HCT116 (cell line): ENCODE results near the gene WHRN. TPM values are rescaled to one million over a fixed set of nuclear protein-coding genes. Genes with fewer than 3 reads are reported as not detected.

Source experiments
- ATAC-seq: fragments of 200-7000 bp; cut with Tn5 transposase; 2 replicates; pipeline ENCODE4 v1.9.1; 2020; ENCODE audit warnings: mild to moderate bottlenecking, moderate library complexity
- BruUV-seq: library from RNA; stranded (reverse); fragments of 400-500 nt; replicated peaks from 2 replicates; lab custom pipeline; 2021; lab: Mats Ljungman, UMichigan
- CTCF ChIA-PET: fragments of 300-600 bp; sonication (Branson Sonifier 250); formaldehyde crosslinking; loops from one replicate; lab custom pipeline; 2021; ENCODE audit warnings: antibody characterized with exemption; lab: Charles Lee
- POLR2A ChIA-PET: fragments of 300-600, 350-600 bp; sonication (Branson Sonifier 250); formaldehyde crosslinking; loops from one replicate; lab custom pipeline; 2021; ENCODE audit warnings: antibody characterized with exemption; lab: Charles Lee
- RAD21 ChIA-PET, 2 experiments: fragments of 300-600 bp; sonication (Branson Sonifier 250); formaldehyde crosslinking; loops; one replicate each; lab custom pipeline; 2023; ENCODE audit warnings: low total read pairs in 2 of 2; ENCODE audit not compliant: uncharacterized antibody in 2 of 2, unreplicated experiment in 2 of 2, low non-redundant PET in 1 of 2; lab: Charles Lee
- DNase-seq: peaks from one replicate; pipeline ENCODE4 v3.0.0-alpha.2; 2010; ENCODE audit warnings: low read depth, low spot score
- H2AFZ ChIP-seq: fragments of 200-600 bp; shearing (Covaris generic), sonication (generic); 2 replicates; pipeline ENCODE4 v1.6.1; 2017; ENCODE audit warnings: low read depth, mixed run types, mixed read lengths, antibody characterized with exemption, low read length; ENCODE audit not compliant: poor library complexity, severe bottlenecking
- H3K27ac ChIP-seq: 2 replicates; pipeline ENCODE4 v1.5.1; 2012; ENCODE audit warnings: low read depth, low read length
- H3K27me3 ChIP-seq: fragments of 200-600 bp; sonication (generic); 2 replicates; pipeline ENCODE4 v1.6.1; 2016; ENCODE audit warnings: mixed run types, low read length, mixed read lengths; ENCODE audit not compliant: insufficient read depth
- H3K36me3 ChIP-seq, 2 experiments: fragments of 200-500 bp in 1 of 2; fragments of 200-600 bp in 1 of 2; sonication (Bioruptor generic) in 1 of 2; sonication (generic) in 1 of 2; 2 replicates each; pipeline versions ENCODE4 v1.5.1 to v1.6.1; 2014 to 2016; ENCODE audit warnings: low read length in 2 of 2, inconsistent platforms in 1 of 2, mixed read lengths in 1 of 2, mixed run types in 1 of 2; ENCODE audit not compliant: insufficient read depth in 2 of 2, control insufficient read depth in 1 of 2
- H3K4me1 ChIP-seq, 2 experiments: fragments of 200-600 bp in 1 of 2; sonication (generic) in 1 of 2; 2 replicates each; pipeline versions ENCODE4 v1.5.1 to v1.6.1; 2012 to 2017; ENCODE audit warnings: low read length in 2 of 2, inconsistent platforms in 1 of 2, mild to moderate bottlenecking in 1 of 2, mixed read lengths in 1 of 2, mixed run types in 1 of 2, moderate library complexity in 1 of 2; ENCODE audit not compliant: insufficient read depth in 2 of 2, control insufficient read depth in 1 of 2
- H3K4me2 ChIP-seq: fragments of 200-600 bp; sonication (generic); 2 replicates; pipeline ENCODE4 v1.6.1; 2017; ENCODE audit warnings: mixed run types, low read length, mixed read lengths
- H3K4me3 ChIP-seq, 2 experiments: fragments of 200-600 bp in 1 of 2; sonication (generic) in 1 of 2; replicated peaks in 1 of 2; 2 replicates each; pipeline ENCODE4 v1.5.1; 2011 to 2016; ENCODE audit warnings: low read length in 2 of 2, control low read depth in 1 of 2, low read depth in 1 of 2, mild to moderate bottlenecking in 1 of 2, mixed read lengths in 1 of 2, mixed run types in 1 of 2
- H3K79me2 ChIP-seq: fragments of 200-600 bp; sonication (generic); 2 replicates; pipeline ENCODE4 v1.6.1; 2017; ENCODE audit warnings: mild to moderate bottlenecking, mixed run types, low read length, moderate library complexity, mixed read lengths; ENCODE audit not compliant: insufficient read depth
- H3K9ac ChIP-seq: fragments of 200-600 bp; sonication (generic); 2 replicates; pipeline ENCODE4 v1.6.1; 2016; ENCODE audit warnings: low read length, mixed read lengths
- H3K9me2 ChIP-seq: fragments of 200-600 bp; sonication (generic), shearing (Covaris generic); 2 replicates; pipeline ENCODE4 v1.6.1; 2017; ENCODE audit warnings: mixed run types, mild to moderate bottlenecking, moderate library complexity; ENCODE audit not compliant: insufficient read depth
- H3K9me3 ChIP-seq, 2 experiments: fragments of 200-500 bp in 1 of 2; fragments of 200-600 bp in 1 of 2; sonication (Bioruptor generic) in 1 of 2; sonication (generic) in 1 of 2; 2 replicates each; pipeline ENCODE4 v1.6.1; 2014 to 2017; ENCODE audit warnings: low read length in 2 of 2, mixed read lengths in 2 of 2, inconsistent platforms in 1 of 2, low read depth in 1 of 2, mild to moderate bottlenecking in 1 of 2, mixed run types in 1 of 2, moderate library complexity in 1 of 2; ENCODE audit not compliant: control insufficient read depth in 1 of 2, insufficient read depth in 1 of 2
- H4K20me1 ChIP-seq: fragments of 200-600 bp; sonication (generic), shearing (Covaris generic); 2 replicates; pipeline ENCODE4 v1.6.1; 2017; ENCODE audit warnings: mixed run types, mild to moderate bottlenecking, moderate library complexity; ENCODE audit not compliant: insufficient read depth
- CBX3 ChIP-seq: IDR thresholded peaks from 2 replicates; pipeline ENCODE4 v1.6.1; 2012; ENCODE audit warnings: low read depth
- CTCF ChIP-seq, 3 experiments: fragments of 200-600 bp in 1 of 3; sonication (generic) in 1 of 3; IDR thresholded peaks in 2 of 3; conservative IDR thresholded peaks in 1 of 3; 2 replicates each; pipeline ENCODE4 v1.5.1; 2012 to 2017; ENCODE audit warnings: low read depth in 2 of 3, low read length in 2 of 3, antibody characterized with exemption in 1 of 3, borderline replicate concordance in 1 of 3, control low read depth in 1 of 3, mild to moderate bottlenecking in 1 of 3, mixed read lengths in 1 of 3, mixed run types in 1 of 3, moderate library complexity in 1 of 3; ENCODE audit not compliant: insufficient read depth in 1 of 3
- EGR1 ChIP-seq: IDR thresholded peaks from 2 replicates; pipeline ENCODE4 v1.6.1; 2012; ENCODE audit warnings: low read depth
- ELF1 ChIP-seq: IDR thresholded peaks from 2 replicates; pipeline ENCODE4 v1.6.1; 2012; ENCODE audit warnings: low read depth, borderline replicate concordance
- EZH2 ChIP-seq: fragments of 200-600 bp; sonication (generic); IDR thresholded peaks from 2 replicates; pipeline ENCODE4 v1.6.1; 2017; ENCODE audit warnings: antibody characterized with exemption, mixed run types
- EZH2phosphoT487 ChIP-seq: fragments of 200-600 bp; IDR thresholded peaks from 2 replicates; pipeline ENCODE4 v1.6.1; 2018; ENCODE audit warnings: antibody characterized with exemption, borderline replicate concordance
- FOSL1 ChIP-seq: IDR thresholded peaks from 2 replicates; pipeline ENCODE4 v1.6.1; 2012; ENCODE audit warnings: low read depth
- JUND ChIP-seq: IDR thresholded peaks from 2 replicates; pipeline ENCODE4 v1.6.1; 2012
- MAX ChIP-seq: IDR thresholded peaks from 2 replicates; pipeline ENCODE4 v1.6.1; 2012
- POLR2AphosphoS5 ChIP-seq: IDR thresholded peaks from 2 replicates; pipeline ENCODE4 v1.6.1; 2011; ENCODE audit warnings: mild to moderate bottlenecking, low read depth, low read length, moderate library complexity
- RAD21 ChIP-seq: IDR thresholded peaks from 2 replicates; pipeline ENCODE4 v1.6.1; 2012; ENCODE audit warnings: low read depth, mild to moderate bottlenecking
- SIN3A ChIP-seq: IDR thresholded peaks from 2 replicates; pipeline ENCODE4 v1.6.1; 2012; ENCODE audit warnings: low read depth
- SRF ChIP-seq: IDR thresholded peaks from 2 replicates; pipeline ENCODE4 v1.6.1; 2012; ENCODE audit warnings: low read depth
- TCF7L2 ChIP-seq: IDR thresholded peaks from 2 replicates; pipeline ENCODE4 v1.7.0; 2011; ENCODE audit warnings: borderline replicate concordance, inconsistent platforms; ENCODE audit not compliant: insufficient read depth, insufficient read length; ENCODE audit errors: extremely low read depth
- ZBTB33 ChIP-seq: IDR thresholded peaks from 2 replicates; pipeline ENCODE4 v1.6.1; 2011; ENCODE audit warnings: mild to moderate bottlenecking, low read length, moderate library complexity; ENCODE audit not compliant: insufficient replicate concordance; ENCODE audit errors: extremely low read depth
- intact Hi-C: fragments of 100-400 bp; cut with micrococcal nuclease; formaldehyde crosslinking; loops from 2 replicates; pipeline ENCODE4 v1.10.0; 2022
- total RNA-seq: library from RNA; stranded (reverse); gene quantifications from one replicate; pipeline ENCODE4 v1.2.1, GENCODE V29; 2021; ENCODE audit not compliant: unreplicated experiment

WHRN gene
- total RNA-seq, 1 experiment from 2014 or later = 12.8 TPM

- no peak for TF ChIP-seq FOSL1
- no peak for TF ChIP-seq EZH2phosphoT487
- TF ChIP-seq JUND = no peak
- TF ChIP-seq SRF = no peak
- no peak for TF ChIP-seq ZBTB33
- no peak for TF ChIP-seq TCF7L2
- no peak for TF ChIP-seq EGR1
- no peak for TF ChIP-seq ELF1
- no peak for TF ChIP-seq SIN3A
- no peak for TF ChIP-seq CBX3
- no peak for TF ChIP-seq RAD21
- TF ChIP-seq EZH2 = no peak
- no peak for TF ChIP-seq CTCF (IDR thresholded peaks at IDR 0.05 in 2 of 3, conservative IDR thresholded peaks at IDR 0.05 in 1 of 3; ENCODE audit: borderline replicate concordance in 1 of 3, insufficient read depth in 1 of 3, low read depth in 2 of 3, low read length in 2 of 3)
- TF ChIP-seq MAX = no peak
- TF ChIP-seq POLR2AphosphoS5 = no peak
- Histone ChIP-seq H3K4me3 (no peak overlapping the region), H3K9me2 (no peaks in the 10 kb centered on the region), H3K4me2 (no peak overlapping the region), H3K4me1 (peaks cover 0 to 7% of the 10 kb centered on the region in 2 experiments; a peak in 1 of 4 replicates), H3K79me2 (no peaks in the 10 kb centered on the region), H3K36me3 (no peaks in the 10 kb centered on the region), H3K27me3 (no peaks in the 10 kb centered on the region), H2AFZ (no peak overlapping the region), H3K9me3 (no peaks in the 10 kb centered on the region), H3K27ac (no peak overlapping the region), H3K9ac (no peak overlapping the region), H4K20me1 (no peaks in the 10 kb centered on the region)
- ChIA-PET CTCF (no interaction called here), POLR2A (no interaction called here), RAD21 (no interaction called here)
- intact Hi-C loops = no loop called here
- no peak for ATAC-seq
- no peak for DNase-seq
- BruUV-seq = no TSS peak
Measured at GRCh38 chr9:114470121-114470520, 35.2 kb downstream of the WHRN start.
